ENCODE results near the gene MRPL57.
"Not testable (repeated sequence)": the region's sequence is repeated elsewhere in the genome, so short reads cannot be mapped to it uniquely, and the experiment has no call there.

- not testable (repeated sequence) for TF ChIP-seq CTCF (IDR thresholded peaks at IDR 0.05; ENCODE audit: low read depth, low read length, missing input control); GABPA (IDR thresholded peaks at IDR 0.05 in 1 of 2, conservative IDR thresholded peaks at IDR 0.05 in 1 of 2); SP1 (IDR thresholded peaks at IDR 0.05); HNF4A (conservative IDR thresholded peaks at IDR 0.05); JUND (IDR thresholded peaks at IDR 0.05); EGR1 (IDR thresholded peaks at IDR 0.05; ENCODE audit: low read depth in 2 of 2); YY1 (IDR thresholded peaks at IDR 0.05)
- TF ChIP-seq, protein P1, sequence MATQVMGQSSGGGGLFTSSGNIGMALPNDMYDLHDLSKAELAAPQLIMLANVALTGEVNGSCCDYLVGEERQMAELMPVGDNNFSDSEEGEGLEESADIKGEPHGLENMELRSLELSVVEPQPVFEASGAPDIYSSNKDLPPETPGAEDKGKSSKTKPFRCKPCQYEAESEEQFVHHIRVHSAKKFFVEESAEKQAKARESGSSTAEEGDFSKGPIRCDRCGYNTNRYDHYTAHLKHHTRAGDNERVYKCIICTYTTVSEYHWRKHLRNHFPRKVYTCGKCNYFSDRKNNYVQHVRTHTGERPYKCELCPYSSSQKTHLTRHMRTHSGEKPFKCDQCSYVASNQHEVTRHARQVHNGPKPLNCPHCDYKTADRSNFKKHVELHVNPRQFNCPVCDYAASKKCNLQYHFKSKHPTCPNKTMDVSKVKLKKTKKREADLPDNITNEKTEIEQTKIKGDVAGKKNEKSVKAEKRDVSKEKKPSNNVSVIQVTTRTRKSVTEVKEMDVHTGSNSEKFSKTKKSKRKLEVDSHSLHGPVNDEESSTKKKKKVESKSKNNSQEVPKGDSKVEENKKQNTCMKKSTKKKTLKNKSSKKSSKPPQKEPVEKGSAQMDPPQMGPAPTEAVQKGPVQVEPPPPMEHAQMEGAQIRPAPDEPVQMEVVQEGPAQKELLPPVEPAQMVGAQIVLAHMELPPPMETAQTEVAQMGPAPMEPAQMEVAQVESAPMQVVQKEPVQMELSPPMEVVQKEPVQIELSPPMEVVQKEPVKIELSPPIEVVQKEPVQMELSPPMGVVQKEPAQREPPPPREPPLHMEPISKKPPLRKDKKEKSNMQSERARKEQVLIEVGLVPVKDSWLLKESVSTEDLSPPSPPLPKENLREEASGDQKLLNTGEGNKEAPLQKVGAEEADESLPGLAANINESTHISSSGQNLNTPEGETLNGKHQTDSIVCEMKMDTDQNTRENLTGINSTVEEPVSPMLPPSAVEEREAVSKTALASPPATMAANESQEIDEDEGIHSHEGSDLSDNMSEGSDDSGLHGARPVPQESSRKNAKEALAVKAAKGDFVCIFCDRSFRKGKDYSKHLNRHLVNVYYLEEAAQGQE (IDR thresholded peaks at IDR 0.05) = not testable (repeated sequence)
- TF ChIP-seq, protein P2, sequence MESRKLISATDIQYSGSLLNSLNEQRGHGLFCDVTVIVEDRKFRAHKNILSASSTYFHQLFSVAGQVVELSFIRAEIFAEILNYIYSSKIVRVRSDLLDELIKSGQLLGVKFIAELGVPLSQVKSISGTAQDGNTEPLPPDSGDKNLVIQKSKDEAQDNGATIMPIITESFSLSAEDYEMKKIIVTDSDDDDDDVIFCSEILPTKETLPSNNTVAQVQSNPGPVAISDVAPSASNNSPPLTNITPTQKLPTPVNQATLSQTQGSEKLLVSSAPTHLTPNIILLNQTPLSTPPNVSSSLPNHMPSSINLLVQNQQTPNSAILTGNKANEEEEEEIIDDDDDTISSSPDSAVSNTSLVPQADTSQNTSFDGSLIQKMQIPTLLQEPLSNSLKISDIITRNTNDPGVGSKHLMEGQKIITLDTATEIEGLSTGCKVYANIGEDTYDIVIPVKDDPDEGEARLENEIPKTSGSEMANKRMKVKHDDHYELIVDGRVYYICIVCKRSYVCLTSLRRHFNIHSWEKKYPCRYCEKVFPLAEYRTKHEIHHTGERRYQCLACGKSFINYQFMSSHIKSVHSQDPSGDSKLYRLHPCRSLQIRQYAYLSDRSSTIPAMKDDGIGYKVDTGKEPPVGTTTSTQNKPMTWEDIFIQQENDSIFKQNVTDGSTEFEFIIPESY (IDR thresholded peaks at IDR 0.05) = not testable (repeated sequence)
These were observed 10.0 kb downstream of the MRPL57 start for GRCh38 chr13:21186410-21186809.
